Coronary artery (tissue), 2 donors: ENCODE results near the gene LRG1.

Source experiments
- DNase-seq: peaks from one replicate; pipeline ENCODE4 v3.0.0-alpha.2; 2017; ENCODE audit warnings: low spot score
- H3K27ac ChIP-seq, 2 donors: fragments of 200-600 bp; sonication (generic); one replicate each; pipeline ENCODE4 v1.5.1; 2016 to 2019
- H3K4me3 ChIP-seq: fragments of 200-600 bp; sonication (generic); 2 replicates; pipeline ENCODE4 v1.5.1; 2016; ENCODE audit warnings: mild to moderate bottlenecking, moderate library complexity
- CTCF ChIP-seq: fragments of 200-600 bp; sonication (generic); IDR thresholded peaks from one replicate; pipeline ENCODE4 v1.5.1; 2019; ENCODE audit warnings: antibody characterized with exemption

The LRG1 gene

GRCh38 chr19:4524808-4525562 is 14.9 kb downstream of the LRG1 start:
- Histone ChIP-seq H3K4me3 (no peak overlapping the region), H3K27ac (no peak overlapping the region)
- DNase-seq, result no peak
- peak; percentile 46 for TF ChIP-seq CTCF

- DNase-seq, result no peak
- peak; percentile 25 for TF ChIP-seq CTCF
- Histone ChIP-seq H3K4me3 (no peak overlapping the region), H3K27ac (no peak overlapping the region)
Observed at GRCh38 chr19:4523306-4524110, 16.3 kb downstream of the LRG1 start.

GRCh38 chr19:4522291-4523002 is 17.4 kb downstream of the LRG1 start:
- H3K27ac ChIP-seq, result no peak overlapping the region
- TF ChIP-seq CTCF, result no peak
- H3K4me3 ChIP-seq, result no peak overlapping the region
- no peak for DNase-seq

- H3K27ac ChIP-seq, result no peak overlapping the region
- TF ChIP-seq CTCF, result no peak
- no peak for DNase-seq
- H3K4me3 ChIP-seq, result no peak overlapping the region
Observed at GRCh38 chr19:4521888-4522242, 18.0 kb downstream of the LRG1 start.

GRCh38 chr19:4521170-4521887 is 18.5 kb downstream of the LRG1 start:
- no peak for DNase-seq
- Histone ChIP-seq H3K4me3 (no peak overlapping the region), H3K27ac (no peak overlapping the region)
- TF ChIP-seq CTCF, result no peak

GRCh38 chr19:4519521-4520277 is 20.1 kb downstream of the LRG1 start:
- no peak overlapping the region for H3K4me3 ChIP-seq
- DNase-seq, result no peak
- H3K27ac ChIP-seq, result no peak overlapping the region
- TF ChIP-seq CTCF, result no peak
